HFFc6 (cell line): ENCODE results near the gene DUSP19. TPM values are rescaled to one million over a fixed set of nuclear protein-coding genes. Genes with fewer than 3 reads are reported as not detected.
A peak's percentile ranks its signal among the peaks of the same experiment; 100 is the strongest.

Experiments
- DNase-seq: peaks from one replicate; pipeline ENCODE4 v3.0.0-alpha.2; 2018
- H3K27ac Mint-ChIP-seq: 2 replicates; pipeline ENCODE4 v1.8.0; 2020; ENCODE audit warnings: mild to moderate bottlenecking, mixed read lengths
- H3K27me3 Mint-ChIP-seq: 2 replicates; pipeline ENCODE4 v1.8.0; 2021; ENCODE audit warnings: mild to moderate bottlenecking, moderate library complexity, mixed read lengths; ENCODE audit not compliant: insufficient read depth
- H3K36me3 Mint-ChIP-seq: 2 replicates; pipeline ENCODE4 v1.8.0; 2021; ENCODE audit warnings: low read depth, mixed read lengths
- H3K4me1 Mint-ChIP-seq: 2 replicates; pipeline ENCODE4 v1.8.0; 2020; ENCODE audit warnings: low read depth, mixed read lengths
- H3K4me3 Mint-ChIP-seq: 2 replicates; pipeline ENCODE4 v1.8.0; 2020; ENCODE audit warnings: mild to moderate bottlenecking, moderate library complexity, mixed read lengths
- H3K9me3 Mint-ChIP-seq: 2 replicates; pipeline ENCODE4 v1.8.0; 2020; ENCODE audit warnings: mild to moderate bottlenecking, mixed read lengths
- CTCF ChIP-seq: fragments of 200-600 bp; sonication (generic); IDR thresholded peaks from 2 replicates; pipeline ENCODE4 v1.5.0; 2021; ENCODE audit warnings: antibody characterized with exemption, mild to moderate bottlenecking
- long read RNA-seq: library from polyadenylated mRNA; unstranded; transcript quantifications from one replicate; pipeline ENCODE4 v2.0.0, GENCODE V29; 2019
- total RNA-seq, 6 experiments: library from RNA; stranded (reverse); fragmentation: NEBNext Ultra II Directional; extraction: Animal tissue kit (Norgen Biotek cat#: 25700); gene quantifications; 2 replicates in 1 of 6; 3 replicates in 5 of 6; pipeline ENCODE4 v1.2.3, GENCODE V29; 2021

Gene DUSP19
- 1 to 10 TPM; 2.5 to 2.8 (median 2.7) TPM for total RNA-seq
- long read RNA-seq, partial matches to known transcripts, result 0 of 1 reads
- long read RNA-seq, other reads (novel, unspliced or antisense), result 1 of 1 reads

GRCh38 chr2:183078464-183079138, at the start of gene DUSP19:
DUSP19 (plus strand) TSS chr2:183078747; CDS start chr2:183078934, 187 bp downstream.
- no peak for TF ChIP-seq CTCF
- H3K9me3 Mint-ChIP-seq, result no peaks in the 10 kb centered on the region

GRCh38 chr2:183029219-183029618, 49.3 kb upstream of the DUSP19 start:
- Mint-ChIP-seq H3K4me3 (no peak overlapping the region), H3K36me3 (no peaks in the 10 kb centered on the region), H3K4me1 (peaks cover 74% of the 10 kb centered on the region), H3K9me3 (no peaks in the 10 kb centered on the region), H3K27me3 (no peaks in the 10 kb centered on the region), H3K27ac (no peak overlapping the region)
- no peak for TF ChIP-seq CTCF
- no peak for DNase-seq

More at GRCh38 chr2:183078464-183079138, at the start of gene DUSP19:
- Mint-ChIP-seq H3K4me1 (peaks cover 10% of the 10 kb centered on the region), H3K4me3 (peak within 1 kb of the TSS; percentile 94), H3K27me3 (no peaks in the 10 kb centered on the region), H3K27ac (peak within 1 kb of the TSS; percentile 70), H3K36me3 (no peaks in the 10 kb centered on the region)
- DNase-seq, result peak; percentile 89

- Mint-ChIP-seq H3K36me3 (peaks cover 6% of the 10 kb centered on the region; the same call in 1 of the 2 replicates), H3K4me3 (no peak overlapping the region), H3K27me3 (peaks cover 2% of the 10 kb centered on the region; the same call in 1 of the 2 replicates), H3K9me3 (no peaks in the 10 kb centered on the region), H3K4me1 (peaks cover 75% of the 10 kb centered on the region), H3K27ac (no peak overlapping the region)
- DNase-seq, result no peak
- TF ChIP-seq CTCF, result no peak
Observed at GRCh38 chr2:183031911-183032794, 46.4 kb upstream of the DUSP19 start.

GRCh38 chr2:183033951-183034350, 44.6 kb upstream of the DUSP19 start:
- Mint-ChIP-seq H3K9me3 (no peaks in the 10 kb centered on the region), H3K4me3 (peak overlapping the region; percentile 97), H3K27me3 (peaks cover 2% of the 10 kb centered on the region), H3K4me1 (peaks cover 79% of the 10 kb centered on the region), H3K36me3 (peaks cover 6% of the 10 kb centered on the region; the same call in 1 of the 2 replicates), H3K27ac (no peak overlapping the region)
- no peak for TF ChIP-seq CTCF
- no peak for DNase-seq

- Mint-ChIP-seq H3K4me1 (peaks cover 78% of the 10 kb centered on the region), H3K27me3 (peaks cover 2% of the 10 kb centered on the region), H3K36me3 (peaks cover 6% of the 10 kb centered on the region; the same call in 1 of the 2 replicates), H3K27ac (peak overlapping the region; percentile 64), H3K9me3 (no peaks in the 10 kb centered on the region), H3K4me3 (peak overlapping the region; percentile 97)
- DNase-seq, result peak; percentile 44
- no peak for TF ChIP-seq CTCF
Observed at GRCh38 chr2:183034806-183035205, 43.7 kb upstream of the DUSP19 start.
